ENCODE results near the gene SNX5.

DNA sequence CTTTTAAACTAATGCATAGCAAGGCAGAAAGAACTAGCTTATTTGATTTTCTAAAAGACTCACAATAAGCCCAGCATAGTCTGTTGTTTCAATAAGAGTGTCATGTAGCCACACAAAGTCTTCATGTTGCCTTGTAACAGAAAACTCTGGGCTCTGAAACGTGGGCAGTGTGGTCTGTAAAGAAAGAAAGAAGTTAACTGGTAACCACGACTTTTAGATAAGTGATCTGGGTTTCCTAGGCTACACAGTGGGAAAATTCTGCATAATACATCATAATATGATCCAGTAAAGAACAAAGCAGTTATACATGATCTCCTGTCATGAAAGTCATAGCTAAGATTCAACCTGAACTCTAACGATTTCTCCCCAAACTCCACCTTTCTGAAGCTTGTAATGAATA lies 13.3 kb downstream of the SNX5 start:
- TF ChIP-seq EZH2 (IDR thresholded peaks at IDR 0.05): no peak
- TF ChIP-seq POLR2AphosphoS5 (IDR thresholded peaks at IDR 0.05; ENCODE audit: borderline replicate concordance, low read depth, low read length): no peak
- TF ChIP-seq FOXP2 (optimal IDR thresholded peaks at IDR 0.05; ENCODE audit: control extremely low read depth, extremely low read length, insufficient read depth): no peak

Measured in SK-N-MC (cell line).